Hepatocyte (in vitro differentiated cells): ENCODE data around the gene GHR.

Source experiments
- CTCF ChIP-seq: fragments of 200-600 bp; sonication (generic); IDR thresholded peaks from 2 replicates; pipeline ENCODE4 v1.5.1; 2016; ENCODE audit warnings: antibody characterized with exemption, mild to moderate bottlenecking; ENCODE audit not compliant: poor library complexity
- EZH2 ChIP-seq: fragments of 200-600 bp; sonication (generic); IDR thresholded peaks from 2 replicates; pipeline ENCODE4 v1.6.1; 2016; ENCODE audit warnings: antibody characterized with exemption, mild to moderate bottlenecking, borderline replicate concordance
- EZH2phosphoT487 ChIP-seq: fragments of 200-600 bp; sonication (generic); IDR thresholded peaks from one replicate; pipeline ENCODE4 v1.6.1; 2018; ENCODE audit warnings: antibody characterized with exemption, mild to moderate bottlenecking, low read depth, moderate library complexity; ENCODE audit not compliant: unreplicated experiment, severe bottlenecking

DNA sequence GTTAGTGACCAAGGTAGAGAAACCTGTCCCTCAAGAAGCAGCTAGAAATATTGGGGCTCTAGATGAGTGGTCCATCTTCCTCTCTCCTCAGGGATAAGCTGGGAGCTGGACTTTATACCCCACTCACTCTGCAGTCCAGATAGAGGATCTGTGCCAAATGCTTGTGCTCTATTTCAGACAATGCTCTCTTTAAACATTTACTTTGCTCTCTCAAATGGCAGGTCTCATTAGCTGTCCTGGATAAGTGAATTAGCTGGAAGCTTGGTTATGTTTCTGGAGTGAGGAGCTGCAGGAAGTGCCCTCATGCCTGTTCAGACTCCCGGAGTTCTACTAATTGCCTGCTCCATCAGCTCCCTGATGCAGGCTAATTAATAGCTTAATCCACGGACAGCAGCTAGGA, 182.3 kb downstream of the GHR start:
- TF ChIP-seq CTCF (no peak), EZH2phosphoT487 (no peak), EZH2 (no peak)
